Keratinocyte (primary cell): ENCODE results near the gene POLR2M.

Source experiments
- EZH2 ChIP-seq: IDR thresholded peaks from one replicate; pipeline ENCODE4 v1.6.1; 2012; ENCODE audit warnings: inconsistent platforms, mild to moderate bottlenecking, low read length, moderate library complexity
- TF ChIP-seq, protein P1 (sequence below), 3 experiments: IDR thresholded peaks in 1 of 3; conservative IDR thresholded peaks in 1 of 3; optimal IDR thresholded peaks in 1 of 3; 2 replicates in 2 of 3; 3 replicates in 1 of 3; pipeline versions ENCODE3 to v1.5.1; 2011; ENCODE audit warnings: low read length in 3 of 3, mild to moderate bottlenecking in 3 of 3, moderate library complexity in 2 of 3, control low read depth in 1 of 3, inconsistent platforms in 1 of 3; ENCODE audit not compliant: insufficient read depth in 2 of 3; ENCODE audit errors: extremely low read depth in 1 of 3

DNA sequence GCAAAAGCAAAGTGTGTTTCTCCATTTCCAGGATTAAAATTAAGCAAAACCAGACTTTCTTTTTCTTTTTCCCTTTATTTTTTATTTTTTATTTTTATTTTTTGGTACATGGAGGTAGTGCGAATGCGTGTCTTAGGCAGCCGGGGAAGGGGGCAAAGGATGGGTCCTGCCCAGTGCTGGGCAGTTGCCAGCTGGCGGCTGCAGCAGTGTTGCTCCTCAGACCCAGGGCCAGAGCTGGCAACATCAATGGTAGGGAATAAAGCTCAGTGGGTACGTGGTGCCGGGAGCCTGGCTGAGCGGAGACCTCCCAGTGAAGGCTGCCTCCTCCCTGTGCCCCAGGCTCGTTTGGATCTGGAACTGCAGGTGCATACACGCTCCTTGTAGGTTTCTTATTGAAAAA is 46.3 kb downstream of the POLR2M start:
- TF ChIP-seq, protein P1, sequence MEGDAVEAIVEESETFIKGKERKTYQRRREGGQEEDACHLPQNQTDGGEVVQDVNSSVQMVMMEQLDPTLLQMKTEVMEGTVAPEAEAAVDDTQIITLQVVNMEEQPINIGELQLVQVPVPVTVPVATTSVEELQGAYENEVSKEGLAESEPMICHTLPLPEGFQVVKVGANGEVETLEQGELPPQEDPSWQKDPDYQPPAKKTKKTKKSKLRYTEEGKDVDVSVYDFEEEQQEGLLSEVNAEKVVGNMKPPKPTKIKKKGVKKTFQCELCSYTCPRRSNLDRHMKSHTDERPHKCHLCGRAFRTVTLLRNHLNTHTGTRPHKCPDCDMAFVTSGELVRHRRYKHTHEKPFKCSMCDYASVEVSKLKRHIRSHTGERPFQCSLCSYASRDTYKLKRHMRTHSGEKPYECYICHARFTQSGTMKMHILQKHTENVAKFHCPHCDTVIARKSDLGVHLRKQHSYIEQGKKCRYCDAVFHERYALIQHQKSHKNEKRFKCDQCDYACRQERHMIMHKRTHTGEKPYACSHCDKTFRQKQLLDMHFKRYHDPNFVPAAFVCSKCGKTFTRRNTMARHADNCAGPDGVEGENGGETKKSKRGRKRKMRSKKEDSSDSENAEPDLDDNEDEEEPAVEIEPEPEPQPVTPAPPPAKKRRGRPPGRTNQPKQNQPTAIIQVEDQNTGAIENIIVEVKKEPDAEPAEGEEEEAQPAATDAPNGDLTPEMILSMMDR (optimal IDR thresholded peaks at IDR 0.05 in 1 of 3, IDR thresholded peaks at IDR 0.05 in 1 of 3, conservative IDR thresholded peaks at IDR 0.05 in 1 of 3; ENCODE audit: extremely low read depth in 1 of 3, insufficient read depth in 2 of 3, low read length in 3 of 3) = no peak
- TF ChIP-seq EZH2 = no peak
